ENCODE results near the gene ZBED3. TPM values are rescaled to one million over a fixed set of nuclear protein-coding genes. Genes with fewer than 3 reads are reported as not detected.
"Not testable (repeated sequence)": the region's sequence is repeated elsewhere in the genome, so short reads cannot be mapped to it uniquely, and the experiment has no call there.

The ZBED3 gene
- total RNA-seq, 1 donor from 2014 or later = 5.1 TPM

GRCh38 chr5:77120706-77121105 lies 33.6 kb upstream of the ZBED3 start:
- H3K4me3 ChIP-seq (ENCODE audit: low read depth, low read length) = no peak overlapping the region
- no peak for DNase-seq (ENCODE audit: low read depth)
- TF ChIP-seq, protein P1, sequence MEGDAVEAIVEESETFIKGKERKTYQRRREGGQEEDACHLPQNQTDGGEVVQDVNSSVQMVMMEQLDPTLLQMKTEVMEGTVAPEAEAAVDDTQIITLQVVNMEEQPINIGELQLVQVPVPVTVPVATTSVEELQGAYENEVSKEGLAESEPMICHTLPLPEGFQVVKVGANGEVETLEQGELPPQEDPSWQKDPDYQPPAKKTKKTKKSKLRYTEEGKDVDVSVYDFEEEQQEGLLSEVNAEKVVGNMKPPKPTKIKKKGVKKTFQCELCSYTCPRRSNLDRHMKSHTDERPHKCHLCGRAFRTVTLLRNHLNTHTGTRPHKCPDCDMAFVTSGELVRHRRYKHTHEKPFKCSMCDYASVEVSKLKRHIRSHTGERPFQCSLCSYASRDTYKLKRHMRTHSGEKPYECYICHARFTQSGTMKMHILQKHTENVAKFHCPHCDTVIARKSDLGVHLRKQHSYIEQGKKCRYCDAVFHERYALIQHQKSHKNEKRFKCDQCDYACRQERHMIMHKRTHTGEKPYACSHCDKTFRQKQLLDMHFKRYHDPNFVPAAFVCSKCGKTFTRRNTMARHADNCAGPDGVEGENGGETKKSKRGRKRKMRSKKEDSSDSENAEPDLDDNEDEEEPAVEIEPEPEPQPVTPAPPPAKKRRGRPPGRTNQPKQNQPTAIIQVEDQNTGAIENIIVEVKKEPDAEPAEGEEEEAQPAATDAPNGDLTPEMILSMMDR (conservative IDR thresholded peaks at IDR 0.05; ENCODE audit: low read depth, low read length) = no peak

DNA sequence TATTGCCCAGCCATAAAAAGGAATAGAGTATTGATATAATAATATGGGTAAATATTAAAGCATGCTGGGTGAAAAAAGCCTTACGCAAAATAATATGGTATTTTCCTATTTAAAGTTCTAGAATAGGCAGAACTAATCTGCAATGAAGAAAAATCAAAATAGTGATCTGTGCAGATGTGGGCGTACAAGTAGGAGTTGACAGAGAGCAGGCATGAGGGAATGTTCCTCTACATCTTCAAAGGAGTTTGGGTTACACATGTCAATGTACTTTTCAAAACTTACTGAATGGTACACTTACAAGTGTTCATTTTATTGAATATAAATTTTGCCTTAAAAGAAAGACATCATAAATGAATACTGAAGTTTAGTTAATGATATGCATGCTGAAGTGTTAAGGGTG lies 33.0 kb upstream of the ZBED3 start:
- no peak overlapping the region for H3K4me3 ChIP-seq (ENCODE audit: low read depth, low read length)
- TF ChIP-seq, protein P1 (conservative IDR thresholded peaks at IDR 0.05; ENCODE audit: low read depth, low read length) = no peak
- DNase-seq (ENCODE audit: low read depth) = no peak

DNA sequence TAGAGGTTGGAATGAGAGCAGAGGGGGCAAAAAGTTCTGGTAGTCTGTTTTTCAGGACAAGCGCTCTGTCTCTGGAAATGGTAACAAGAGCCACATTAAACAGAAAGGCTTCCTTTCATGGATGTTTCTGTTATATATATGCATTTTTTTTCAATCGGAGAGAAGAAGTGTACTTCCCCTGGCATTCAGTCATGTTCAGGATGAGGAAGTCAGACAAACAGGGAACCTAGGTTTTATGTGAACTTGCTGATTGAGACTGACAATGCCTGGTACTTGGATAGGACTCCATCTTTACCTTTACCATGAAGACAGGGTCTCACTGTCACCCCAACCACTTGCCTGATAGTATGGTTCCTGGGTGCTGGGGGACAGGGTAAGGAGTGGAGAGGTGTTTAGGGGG lies 30.1 kb upstream of the ZBED3 start:
- H3K4me3 ChIP-seq (ENCODE audit: low read depth, low read length) = no peak overlapping the region
- DNase-seq (ENCODE audit: low read depth) = no peak
- TF ChIP-seq, protein P1 (conservative IDR thresholded peaks at IDR 0.05; ENCODE audit: low read depth, low read length) = no peak

GRCh38 chr5:77107035-77107434 lies 19.9 kb upstream of the ZBED3 start:
- not testable (repeated sequence) for DNase-seq (ENCODE audit: low read depth); H3K4me3 ChIP-seq (ENCODE audit: low read depth, low read length)

DNA sequence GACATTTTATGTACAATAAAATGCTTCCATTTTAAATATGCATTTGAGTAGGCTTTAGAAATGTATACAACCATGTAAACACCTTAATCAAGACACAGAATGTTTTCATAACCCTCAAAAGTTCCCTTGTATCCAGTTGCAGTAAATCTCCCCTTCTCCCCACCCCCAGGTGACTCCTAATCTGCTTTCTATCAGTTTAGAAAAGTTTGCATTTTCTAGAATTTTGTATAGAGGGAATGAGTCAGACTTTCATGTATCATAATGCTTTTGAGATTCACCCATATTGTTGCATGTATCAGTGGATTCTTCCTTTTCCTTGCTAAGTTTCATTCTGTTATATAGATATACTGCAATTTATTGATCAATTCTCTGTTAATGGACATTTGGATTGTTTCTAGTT lies 17.7 kb upstream of the ZBED3 start:
- TF ChIP-seq, protein P1 (conservative IDR thresholded peaks at IDR 0.05; ENCODE audit: low read depth, low read length) = no peak
- no peak for DNase-seq (ENCODE audit: low read depth)

GRCh38 chr5:77103457-77103856 lies 16.4 kb upstream of the ZBED3 start:
- H3K4me3 ChIP-seq (ENCODE audit: low read depth, low read length) = no peak overlapping the region
- TF ChIP-seq, protein P1 (conservative IDR thresholded peaks at IDR 0.05; ENCODE audit: low read depth, low read length) = no peak
- DNase-seq (ENCODE audit: low read depth) = no peak

More for the DNA sequence above, 17.7 kb upstream of the ZBED3 start:
- H3K4me3 ChIP-seq (ENCODE audit: low read depth, low read length) = no peak overlapping the region

- TF ChIP-seq, protein P1 (conservative IDR thresholded peaks at IDR 0.05; ENCODE audit: low read depth, low read length) = no peak
- no peak for DNase-seq (ENCODE audit: low read depth)
- H3K4me3 ChIP-seq (ENCODE audit: low read depth, low read length) = no peak overlapping the region
These were observed 15.5 kb upstream of the ZBED3 start for GRCh38 chr5:77102549-77102948.

- DNase-seq (ENCODE audit: low read depth) = no peak
- TF ChIP-seq, protein P1 (conservative IDR thresholded peaks at IDR 0.05; ENCODE audit: low read depth, low read length) = no peak
- no peak overlapping the region for H3K4me3 ChIP-seq (ENCODE audit: low read depth, low read length)
These were observed 14.2 kb upstream of the ZBED3 start for GRCh38 chr5:77101298-77101697.

Measured in epithelial cell of proximal tubule (primary cell).